IMR-90 (cell line): Measurements from ENCODE around the gene S100A3. TPM values are rescaled to one million over a fixed set of nuclear protein-coding genes. Genes with fewer than 3 reads are reported as not detected.

Source experiments
- ATAC-seq: fragments of 200-7000 bp; cut with Tn5 transposase; 2 replicates; pipeline ENCODE4 v1.9.1; 2020; ENCODE audit warnings: low read depth, mild to moderate bottlenecking, moderate library complexity
- BruUV-seq: library from RNA; stranded (reverse); fragments of 400-500 nt; replicated peaks from 2 replicates; lab custom pipeline; 2021; lab: Mats Ljungman, UMichigan
- CTCF ChIA-PET: fragments of 300-600 bp; formaldehyde crosslinking; extraction: SDS; loops from one replicate; lab custom pipeline; 2021; ENCODE audit warnings: antibody characterized with exemption; lab: Yijun Ruan, JAX
- POLR2A ChIA-PET: fragments of 300-600 bp; sonication (Branson Sonifier 250); formaldehyde crosslinking; loops from one replicate; lab custom pipeline; 2022; ENCODE audit warnings: antibody characterized with exemption; ENCODE audit not compliant: unreplicated experiment; lab: Charles Lee
- DNase-seq: peaks from one replicate; pipeline ENCODE4 v3.0.0; 2013
- H2AFZ ChIP-seq: replicated peaks from 2 replicates; pipeline ENCODE3; 2013; ENCODE audit warnings: low read length, mild to moderate bottlenecking; ENCODE audit not compliant: poor library complexity
- H2AK5ac ChIP-seq: 2 replicates; pipeline ENCODE4 v1.6.1; 2013; ENCODE audit warnings: low read depth, low read length, inconsistent platforms
- H2AK9ac ChIP-seq: replicated peaks from 2 replicates; pipeline ENCODE3; 2013; ENCODE audit warnings: mild to moderate bottlenecking, low read depth, low read length, moderate library complexity; ENCODE audit not compliant: poor library complexity
- H2BK120ac ChIP-seq: 2 replicates; pipeline ENCODE4 v1.6.1; 2013; ENCODE audit warnings: low read depth, low read length, inconsistent platforms
- H2BK15ac ChIP-seq: 3 replicates; pipeline ENCODE4 v1.6.1; 2013; ENCODE audit warnings: low read depth, low read length, inconsistent platforms
- H2BK20ac ChIP-seq: 2 replicates; pipeline ENCODE4 v1.6.1; 2013; ENCODE audit warnings: low read depth, mild to moderate bottlenecking, inconsistent platforms, low read length, moderate library complexity
- H2BK5ac ChIP-seq: 2 replicates; pipeline ENCODE4 v1.6.1; 2013; ENCODE audit warnings: mild to moderate bottlenecking, low read depth, low read length, inconsistent platforms; ENCODE audit not compliant: poor library complexity, severe bottlenecking
- H3K14ac ChIP-seq: replicated peaks from 2 replicates; pipeline ENCODE4 v1.6.1; 2013; ENCODE audit warnings: low read depth, low read length, inconsistent platforms
- H3K18ac ChIP-seq: 2 replicates; pipeline ENCODE4 v1.6.1; 2013; ENCODE audit warnings: low read depth, low read length, control low read depth
- H3K23ac ChIP-seq: 2 replicates; pipeline ENCODE4 v1.6.1; 2013; ENCODE audit warnings: low read depth, low read length, inconsistent platforms
- H3K27ac ChIP-seq: 2 replicates; pipeline ENCODE4 v1.5.1; 2013; ENCODE audit warnings: mild to moderate bottlenecking, control low read depth, low read length; ENCODE audit not compliant: insufficient read depth
- H3K27me3 ChIP-seq: 2 replicates; pipeline ENCODE4 v1.6.1; 2013; ENCODE audit warnings: low read length; ENCODE audit not compliant: control insufficient read depth, insufficient read depth
- H3K36me3 ChIP-seq: 2 replicates; pipeline ENCODE4 v1.6.1; 2013; ENCODE audit warnings: low read length, mixed read lengths; ENCODE audit not compliant: control insufficient read depth, insufficient read depth
- H3K4ac ChIP-seq: 2 replicates; pipeline ENCODE4 v1.6.1; 2013; ENCODE audit warnings: low read depth, low read length, inconsistent platforms
- H3K4me1 ChIP-seq: 2 replicates; pipeline ENCODE4 v1.6.1; 2013; ENCODE audit warnings: low read length, mixed read lengths; ENCODE audit not compliant: control insufficient read depth, insufficient read depth
- H3K4me2 ChIP-seq: 2 replicates; pipeline ENCODE4 v1.6.1; 2013; ENCODE audit warnings: low read depth, mild to moderate bottlenecking, control low read depth, low read length, moderate library complexity
- H3K4me3 ChIP-seq: 2 replicates; pipeline ENCODE4 v1.5.1; 2013; ENCODE audit warnings: low read depth, mild to moderate bottlenecking, control low read depth, low read length, moderate library complexity; ENCODE audit not compliant: insufficient read depth
- H3K56ac ChIP-seq: 2 replicates; pipeline ENCODE4 v1.6.1; 2013; ENCODE audit warnings: low read length, inconsistent platforms; ENCODE audit not compliant: insufficient read depth; ENCODE audit errors: extremely low read depth
- H3K79me1 ChIP-seq, 2 experiments: 2 replicates each; pipeline ENCODE4 v1.6.1; 2013; ENCODE audit warnings: low read length in 2 of 2, inconsistent platforms in 1 of 2, low read depth in 1 of 2
- H3K9ac ChIP-seq: 2 replicates; pipeline ENCODE4 v1.6.1; 2013; ENCODE audit warnings: low read depth, low read length, control low read depth
- H3K9me1 ChIP-seq: 2 replicates; pipeline ENCODE4 v1.6.1; 2013; ENCODE audit warnings: low read length, inconsistent platforms; ENCODE audit not compliant: insufficient read depth
- H3K9me3 ChIP-seq: 2 replicates; pipeline ENCODE4 v1.6.1; 2013; ENCODE audit warnings: low read length; ENCODE audit not compliant: control insufficient read depth, insufficient read depth
- H4K20me1 ChIP-seq: 2 replicates; pipeline ENCODE4 v1.6.1; 2013; ENCODE audit warnings: low read length, inconsistent platforms; ENCODE audit not compliant: insufficient read depth
- H4K5ac ChIP-seq: 2 replicates; pipeline ENCODE4 v1.6.1; 2013; ENCODE audit warnings: mild to moderate bottlenecking, low read depth, low read length, control low read depth
- H4K8ac ChIP-seq, 2 experiments: 2 replicates each; pipeline ENCODE4 v1.6.1; 2013; ENCODE audit warnings: low read depth in 2 of 2, low read length in 2 of 2, control low read depth in 1 of 2, inconsistent platforms in 1 of 2
- H4K91ac ChIP-seq: 2 replicates; pipeline ENCODE4 v1.6.1; 2013; ENCODE audit warnings: low read depth, low read length, inconsistent platforms; ENCODE audit not compliant: insufficient read depth
- BHLHE40 ChIP-seq: fragments of 150-350 bp; IDR thresholded peaks from 2 replicates; pipeline ENCODE4 v1.6.1; 2016; ENCODE audit warnings: mild to moderate bottlenecking, low read depth, low read length
- FOS ChIP-seq: fragments of 150-350 bp; IDR thresholded peaks from 2 replicates; pipeline ENCODE4 v1.6.1; 2016; ENCODE audit warnings: low read depth, low read length
- MAZ ChIP-seq: IDR thresholded peaks from 2 replicates; pipeline ENCODE4 v1.6.1; 2012; ENCODE audit warnings: low read depth, mild to moderate bottlenecking, low read length, improper control_type of control experiment, moderate library complexity, borderline replicate concordance
- MXI1 ChIP-seq: IDR thresholded peaks from 2 replicates; pipeline ENCODE4 v1.6.1; 2012; ENCODE audit warnings: low read depth, mild to moderate bottlenecking, low read length, moderate library complexity, borderline replicate concordance
- POLR2A ChIP-seq: IDR thresholded peaks from 2 replicates; pipeline ENCODE4 v1.6.1; 2012; ENCODE audit warnings: mild to moderate bottlenecking, low read depth, low read length
- SMC3 ChIP-seq: fragments of 150-350 bp; IDR thresholded peaks from 2 replicates; pipeline ENCODE4 v1.6.1; 2016; ENCODE audit warnings: low read depth, mild to moderate bottlenecking, antibody characterized with exemption, low read length, moderate library complexity
- WGBS, 2 experiments: methylation state at CpG; one replicate each; pipeline versions ENCODE4 v1.1.5 to v1.1.7; 2013; ENCODE audit warnings: missing lambda C conversion rate in 2 of 2; ENCODE audit not compliant: insufficient read length in 1 of 2; ENCODE audit errors: extremely low coverage in 2 of 2; 5-methylcytosine and 5-hydroxymethylcytosine counted together
- dilution Hi-C: fragments of 300-500 bp; cut with HindIII; formaldehyde crosslinking; loops from one replicate; pipeline ENCODE4 v1.14.3; 2018; ENCODE audit warnings: low sequenced_read_pairs; ENCODE audit not compliant: unreplicated experiment
- in situ Hi-C: fragments of 300-500 bp; cut with MboI; formaldehyde crosslinking; loops from 3 replicates; pipeline ENCODE4 v1.14.3; 2019; ENCODE audit warnings: low sequenced_read_pairs, inconsistent platforms, mixed read lengths
- intact Hi-C: fragments of 100-400 bp; cut with micrococcal nuclease; formaldehyde crosslinking; loops from 2 replicates; pipeline ENCODE4 v1.10.0; 2022
- polyA plus RNA-seq, 3 experiments: library from polyadenylated mRNA; depleted of rRNA; stranded (reverse); fragments of >200 nt; gene quantifications; 2 replicates each; pipeline ENCODE4 v1.2.3, GENCODE V29; 2012; ENCODE audit warnings: low replicate concordance in 1 of 3
- total RNA-seq: library from RNA; depleted of rRNA; stranded (reverse); fragments of >200 nt; gene quantifications from 2 replicates; pipeline ENCODE4 v1.2.3, GENCODE V29; 2012
- TF ChIP-seq, protein P1 (sequence below): conservative IDR thresholded peaks from 2 replicates; pipeline ENCODE4 v1.5.1; 2012; ENCODE audit warnings: mild to moderate bottlenecking, low read depth, low read length, improper control_type of control experiment

S100A3 gene
- total and polyA plus RNA-seq, 2 of the 4 experiments (the other 2 are of a cell fraction), result 2.9 to 4.5 TPM

DNA sequence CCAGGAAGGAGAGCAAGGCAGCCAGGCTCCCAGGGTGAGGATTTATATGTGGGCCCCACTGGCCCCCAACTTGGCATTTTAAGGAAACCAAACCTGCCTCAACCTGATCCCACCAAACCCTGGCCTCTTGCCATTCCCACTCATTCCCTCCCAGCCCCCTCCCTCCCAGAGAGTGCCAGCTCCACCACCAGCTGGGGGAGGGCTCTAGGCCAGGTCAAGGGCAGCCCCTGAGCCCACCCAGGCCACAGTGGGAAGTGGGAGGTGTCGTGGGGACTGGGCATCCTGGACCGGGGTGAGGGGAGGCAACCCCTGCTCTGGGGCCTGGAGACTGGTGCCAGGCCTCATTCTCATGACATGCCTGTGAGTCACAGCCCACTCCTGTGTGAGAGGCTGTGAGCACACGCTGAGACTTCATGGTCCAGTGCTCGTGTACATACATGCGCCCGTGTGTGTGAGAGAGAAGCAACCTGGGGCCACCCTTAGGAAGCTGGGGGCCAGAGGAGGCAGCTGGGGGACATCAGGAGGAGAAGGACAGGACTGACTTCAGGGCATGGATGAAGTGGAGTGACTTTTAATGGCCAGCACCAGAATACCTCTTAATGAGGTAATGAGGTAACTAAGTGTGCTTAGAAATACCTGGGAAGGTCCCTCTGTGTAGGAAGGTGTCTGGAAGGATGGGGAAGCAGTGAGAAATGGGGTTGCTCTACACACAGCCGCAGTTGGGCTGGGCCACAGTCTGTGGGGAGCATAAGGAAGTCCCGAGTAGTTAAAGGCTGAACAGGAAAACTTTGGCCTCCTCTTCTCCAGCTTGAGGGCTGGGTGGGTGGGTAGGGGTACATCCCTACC, 16.7 kb upstream of the S100A3 start, which contains the start of gene S100A2:
S100A2 (minus strand) TSS at position 316 of the 846 bp plus-strand sequence. CDS start 1,967 bp downstream, outside the sequence.
- WGBS, 2 experiments, result 0% methylated on average over 3 of the region's 8 CpGs; no CpG with 5 or more reads in 1 of the 2 experiments
- Histone ChIP-seq H2BK120ac (peak within 1 kb of the TSS; percentile 100), H2AK5ac (peak within 1 kb of the TSS; percentile 100), H4K8ac (peak within 1 kb of the TSS; percentile 97 to 100), H2AK9ac (peak within 1 kb of the TSS; percentile 100), H3K9me1 (peaks cover 28% of the 10 kb centered on the region), H4K91ac (peak within 1 kb of the TSS; percentile 100), H3K9ac (peak within 1 kb of the TSS; percentile 66), H3K4ac (peak within 1 kb of the TSS; percentile 100), H3K14ac (peak within 1 kb of the TSS; percentile 100), H2AFZ (peak within 1 kb of the TSS; percentile 90), H4K20me1 (no peaks in the 10 kb centered on the region), H4K5ac (peak within 1 kb of the TSS; percentile 99), H3K23ac (peak within 1 kb of the TSS; percentile 100), H3K27ac (peak within 1 kb of the TSS; percentile 94), H2BK20ac (peak within 1 kb of the TSS; percentile 100), H3K56ac (peak within 1 kb of the TSS; percentile 99), H3K36me3 (no peaks in the 10 kb centered on the region), H3K4me2 (peak within 1 kb of the TSS; percentile 53), H3K4me3 (no peak within 1 kb of the TSS), H3K79me1 (peaks cover 4 to 49% of the 10 kb centered on the region in 2 experiments; a peak in 3 of 4 replicates), H3K9me3 (no peaks in the 10 kb centered on the region), H2BK5ac (peak within 1 kb of the TSS; percentile 98), H2BK15ac (peak within 1 kb of the TSS; percentile 99), H3K18ac (peak within 1 kb of the TSS; percentile 98), H3K27me3 (no peaks in the 10 kb centered on the region), H3K4me1 (peaks cover 31% of the 10 kb centered on the region)
- BruUV-seq, result no TSS peak
- peak; percentile 62 for ATAC-seq
- in situ Hi-C loops (loop anchor here (5.0 to 10.0 kb wide), 2 partner anchors 33 to 51 kb away; no protein-coding TSS in a partner anchor), intact Hi-C loops (loop anchor here (2.0 kb wide), 1 partner anchor 17 kb away; the partner anchor contains the start of gene S100A3), dilution Hi-C loops (no loop called here)
- DNase-seq, result peak; percentile 97
- POLR2A ChIA-PET, result interaction anchor here (0.5 to 1.6 kb wide), 10 partner anchors 11 to 154 kb away, joined by 3 to 34 read pairs (median 4); partner anchors contain the start of genes S100A13, S100A5 and S100A6
- TF ChIP-seq MAZ (peak; percentile 54; the same call in 1 of the 2 replicates), MXI1 (peak; percentile 74; the same call in 1 of the 2 replicates), BHLHE40 (peak; percentile 65), SMC3 (no peak), FOS (peak; percentile 86), POLR2A (peak; percentile 62)
- TF ChIP-seq, protein P1, sequence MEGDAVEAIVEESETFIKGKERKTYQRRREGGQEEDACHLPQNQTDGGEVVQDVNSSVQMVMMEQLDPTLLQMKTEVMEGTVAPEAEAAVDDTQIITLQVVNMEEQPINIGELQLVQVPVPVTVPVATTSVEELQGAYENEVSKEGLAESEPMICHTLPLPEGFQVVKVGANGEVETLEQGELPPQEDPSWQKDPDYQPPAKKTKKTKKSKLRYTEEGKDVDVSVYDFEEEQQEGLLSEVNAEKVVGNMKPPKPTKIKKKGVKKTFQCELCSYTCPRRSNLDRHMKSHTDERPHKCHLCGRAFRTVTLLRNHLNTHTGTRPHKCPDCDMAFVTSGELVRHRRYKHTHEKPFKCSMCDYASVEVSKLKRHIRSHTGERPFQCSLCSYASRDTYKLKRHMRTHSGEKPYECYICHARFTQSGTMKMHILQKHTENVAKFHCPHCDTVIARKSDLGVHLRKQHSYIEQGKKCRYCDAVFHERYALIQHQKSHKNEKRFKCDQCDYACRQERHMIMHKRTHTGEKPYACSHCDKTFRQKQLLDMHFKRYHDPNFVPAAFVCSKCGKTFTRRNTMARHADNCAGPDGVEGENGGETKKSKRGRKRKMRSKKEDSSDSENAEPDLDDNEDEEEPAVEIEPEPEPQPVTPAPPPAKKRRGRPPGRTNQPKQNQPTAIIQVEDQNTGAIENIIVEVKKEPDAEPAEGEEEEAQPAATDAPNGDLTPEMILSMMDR, result no peak
- CTCF ChIA-PET, result interaction anchor here (0.5 to 1.5 kb wide), 2 partner anchors 31 to 213 kb away, joined by 3 to 13 read pairs; no protein-coding TSS in a partner anchor
